Femur (tissue), 1 donor: ENCODE measurements around the gene ZACN.
"Not testable (repeated sequence)": the region's sequence is repeated elsewhere in the genome, so short reads cannot be mapped to it uniquely, and the experiment has no call there.

Source experiments
- DNase-seq: peaks from one replicate; pipeline ENCODE4 v3.0.0-alpha.2; 2017

The ZACN gene

DNA sequence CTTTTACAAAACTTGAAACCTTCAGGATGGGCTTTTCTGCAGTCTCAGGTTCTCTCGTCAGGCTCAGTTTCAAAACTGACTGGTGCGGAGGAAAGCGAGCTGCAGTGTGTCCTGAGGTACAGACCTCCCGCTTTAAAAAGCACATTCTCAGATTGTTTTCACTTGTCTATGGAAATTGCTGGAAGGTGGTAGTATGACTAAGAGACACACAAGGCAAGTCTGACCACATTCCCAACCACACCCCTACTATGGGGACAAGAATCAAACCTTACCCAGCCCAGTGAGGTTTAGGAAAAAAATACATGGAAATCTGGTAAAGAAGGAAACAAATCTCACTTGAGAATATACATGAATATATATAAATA, 24.9 kb upstream of the ZACN start:
- no peak for DNase-seq

DNA sequence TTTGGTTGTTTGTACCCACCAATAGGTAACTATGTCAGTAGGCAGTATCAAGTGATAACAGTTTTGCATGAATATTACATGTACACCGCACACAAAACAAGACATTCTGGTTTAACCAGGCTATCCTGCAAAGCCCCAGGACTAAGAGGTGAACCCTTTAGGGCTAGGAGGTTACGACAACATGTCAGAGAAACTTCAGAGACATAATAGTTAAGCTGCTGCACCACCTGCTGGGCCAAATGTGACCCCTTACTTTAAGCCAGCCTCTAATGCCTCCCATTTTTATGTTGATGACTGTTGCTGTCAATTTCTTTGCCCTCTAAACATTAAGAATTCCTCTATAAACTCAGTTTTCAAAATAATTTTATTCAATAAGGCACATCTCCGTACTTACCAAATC, 22.1 kb upstream of the ZACN start:
- no peak for DNase-seq

DNA sequence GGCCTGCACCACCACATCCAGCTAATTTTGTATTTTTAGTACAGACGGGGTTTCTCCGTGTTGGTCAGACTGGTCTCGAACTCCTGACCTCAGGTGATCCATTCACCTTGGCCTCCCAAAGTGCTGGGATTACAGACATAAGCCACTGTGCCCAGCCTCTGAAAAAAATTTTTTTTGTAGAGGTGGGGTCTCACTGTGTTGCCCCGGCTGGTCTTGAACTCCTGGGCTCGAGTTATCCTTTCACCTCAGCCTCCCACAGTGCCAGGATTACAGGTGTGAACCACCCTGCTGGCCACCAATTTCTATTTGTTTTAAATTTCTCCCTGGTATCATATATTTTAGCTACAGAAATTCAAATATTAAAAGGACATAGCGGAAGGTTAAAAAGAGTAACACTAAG, 20.7 kb upstream of the ZACN start:
- DNase-seq, result not testable (repeated sequence)

DNA sequence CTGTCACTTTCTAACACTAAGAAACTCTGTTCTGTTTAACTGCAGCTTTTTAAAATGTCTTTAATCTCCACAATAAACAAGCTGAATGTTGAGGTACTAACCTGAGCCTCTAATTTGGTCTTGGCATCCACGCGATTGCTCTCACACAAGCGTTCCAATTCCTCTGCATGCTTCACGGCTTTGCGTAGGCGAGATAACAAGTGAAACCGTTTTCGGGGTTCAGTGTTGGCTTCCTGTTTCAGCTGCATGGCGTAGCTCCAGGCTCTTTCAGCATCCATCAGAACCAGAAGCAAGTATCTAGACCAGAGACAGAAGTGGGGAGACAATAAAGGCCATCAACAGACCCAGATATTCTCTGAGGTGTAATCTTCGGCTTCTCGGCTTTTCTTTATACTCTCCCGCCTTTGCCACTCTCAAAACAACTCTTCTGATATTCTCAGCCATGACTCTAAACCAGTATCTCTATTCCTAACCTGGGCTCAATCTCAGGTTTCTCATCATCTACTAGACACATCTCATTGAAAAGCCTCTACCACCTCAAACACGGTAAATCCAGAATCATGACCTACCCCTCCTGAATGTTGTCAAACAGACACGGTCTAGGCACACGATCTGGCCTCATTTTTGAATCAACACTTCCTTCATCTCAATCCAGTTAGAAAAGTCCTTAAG, 15.0 kb upstream of the ZACN start:
- no peak for DNase-seq

DNA sequence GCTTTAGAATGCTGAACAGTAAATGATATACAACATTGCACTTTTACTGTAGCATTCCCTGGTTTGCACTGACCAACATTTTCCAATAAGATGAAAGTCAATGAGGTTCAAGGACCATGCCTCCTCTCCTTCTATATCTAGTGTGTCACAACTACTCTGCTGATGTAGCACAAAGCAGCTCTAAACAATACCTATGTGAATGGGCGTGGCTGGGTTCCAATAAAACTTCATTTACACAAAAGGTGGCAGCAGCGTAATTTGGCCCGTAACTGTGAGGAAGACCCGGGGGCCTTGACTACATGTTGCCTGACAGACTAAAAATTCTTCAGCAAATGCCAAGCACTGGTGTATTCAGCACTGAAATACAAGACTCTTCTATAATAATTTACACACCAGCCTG, 13.2 kb upstream of the ZACN start:
- DNase-seq, result no peak

DNA sequence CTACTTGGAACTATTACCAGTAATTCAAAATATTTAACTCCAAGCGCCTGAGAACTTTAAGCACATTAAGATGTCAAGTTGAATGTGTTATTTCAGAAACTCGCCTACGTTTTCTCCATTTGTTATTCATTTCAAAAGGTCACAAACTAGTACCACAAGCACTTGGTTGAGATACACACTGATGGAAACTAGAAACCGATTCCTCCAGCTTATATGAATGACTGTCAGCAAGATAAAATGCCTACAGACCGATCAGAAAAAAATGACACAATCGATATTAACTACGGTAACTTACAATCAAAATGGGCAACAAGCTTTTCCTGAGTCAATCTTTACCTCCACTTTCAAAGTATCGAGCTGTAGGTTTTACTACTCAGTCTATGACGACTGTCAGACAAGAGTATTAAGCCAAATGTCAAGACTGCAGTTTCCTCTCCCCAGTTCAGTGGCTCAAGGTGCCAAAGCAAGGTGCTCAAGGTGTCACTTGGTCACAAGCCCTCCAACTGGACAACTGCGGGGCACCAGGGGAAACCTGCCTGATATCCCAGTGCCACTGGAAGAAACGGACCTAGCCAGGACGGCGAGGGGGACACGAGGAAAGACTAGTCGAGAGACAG, 7.3 kb upstream of the ZACN start:
- DNase-seq, result no peak

DNA sequence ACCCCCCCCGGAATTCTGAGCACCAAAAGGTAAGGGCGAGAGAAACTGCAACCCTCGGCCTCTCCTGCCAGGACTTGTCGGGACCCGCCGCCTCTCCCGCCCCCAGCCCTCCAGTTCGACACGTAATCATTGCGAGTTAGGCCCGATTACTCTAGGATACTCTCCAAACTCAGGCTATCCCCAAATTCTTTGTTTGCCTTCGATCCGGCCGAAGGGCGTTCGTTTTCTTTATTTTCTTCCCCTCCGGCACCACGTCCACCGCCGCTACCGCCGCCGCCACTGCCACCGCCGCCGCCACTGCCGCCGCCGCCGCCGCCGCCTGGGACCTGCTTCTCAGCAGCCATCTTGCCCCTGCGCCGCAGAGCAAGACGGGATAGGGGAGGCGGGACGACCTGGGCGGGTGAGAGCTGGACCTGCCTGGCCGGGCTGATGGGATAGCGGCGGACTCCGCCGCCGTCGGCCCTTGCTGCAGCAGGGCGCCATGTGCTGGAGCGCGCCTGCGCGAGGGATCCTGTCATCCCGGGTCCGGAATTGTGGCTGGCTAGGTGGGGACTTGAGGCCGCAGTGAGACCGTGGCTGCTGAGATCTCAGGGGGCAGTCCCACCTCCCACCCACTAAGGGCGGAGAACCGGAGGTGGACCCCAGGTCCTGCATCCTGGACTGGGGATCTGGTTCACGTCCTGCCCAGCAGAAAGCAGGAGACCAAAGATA, 6.7 kb upstream of the ZACN start, which contains the start of gene SRP68:
SRP68 (minus strand) TSS at position 370 of the 711 bp plus-strand sequence; CDS start at position 344, 26 bp downstream.
- peak; percentile 96 for DNase-seq

DNA sequence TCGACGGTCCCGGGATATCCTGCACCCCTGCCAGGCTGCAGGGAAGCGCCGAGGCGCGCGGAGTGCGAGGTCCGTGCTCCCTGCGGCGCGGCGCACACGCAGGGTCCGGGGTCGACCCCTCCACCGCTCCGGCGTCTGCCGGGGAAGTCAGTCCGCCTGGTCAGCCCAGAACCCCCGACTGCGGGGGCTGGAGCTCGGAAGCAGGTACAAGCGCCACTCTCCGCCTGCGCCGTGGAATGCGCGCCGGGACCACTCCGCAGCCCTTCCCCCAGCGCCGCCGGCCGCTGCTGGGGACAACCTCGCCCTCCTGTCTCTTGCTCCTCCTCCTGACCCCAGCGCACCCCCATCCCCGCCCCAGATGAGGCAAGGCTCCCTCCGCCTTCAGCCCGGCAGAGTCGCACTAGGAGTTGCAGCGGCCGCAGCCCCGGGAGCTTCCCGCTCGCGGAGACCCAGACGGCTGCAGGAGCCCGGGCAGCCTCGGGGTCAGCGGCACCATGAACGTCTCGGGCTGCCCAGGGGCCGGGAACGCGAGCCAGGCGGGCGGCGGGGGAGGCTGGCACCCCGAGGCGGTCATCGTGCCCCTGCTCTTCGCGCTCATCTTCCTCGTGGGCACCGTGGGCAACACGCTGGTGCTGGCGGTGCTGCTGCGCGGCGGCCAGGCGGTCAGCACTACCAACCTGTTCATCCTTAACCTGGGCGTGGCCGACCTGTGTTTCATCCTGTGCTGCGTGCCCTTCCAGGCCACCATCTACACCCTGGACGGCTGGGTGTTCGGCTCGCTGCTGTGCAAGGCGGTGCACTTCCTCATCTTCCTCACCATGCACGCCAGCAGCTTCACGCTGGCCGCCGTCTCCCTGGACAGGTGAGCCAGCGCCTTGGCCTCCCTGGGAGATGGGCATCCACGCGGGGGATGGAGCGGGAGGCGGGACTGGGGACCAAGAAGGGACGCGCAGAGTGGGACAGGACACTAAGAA, 4.3 kb upstream of the ZACN start, which contains the start of gene GALR2:
GALR2 (plus strand) TSS at position 392 of the 974 bp plus-strand sequence; CDS start at position 495, 103 bp downstream.
- peak; percentile 26 for DNase-seq

DNA sequence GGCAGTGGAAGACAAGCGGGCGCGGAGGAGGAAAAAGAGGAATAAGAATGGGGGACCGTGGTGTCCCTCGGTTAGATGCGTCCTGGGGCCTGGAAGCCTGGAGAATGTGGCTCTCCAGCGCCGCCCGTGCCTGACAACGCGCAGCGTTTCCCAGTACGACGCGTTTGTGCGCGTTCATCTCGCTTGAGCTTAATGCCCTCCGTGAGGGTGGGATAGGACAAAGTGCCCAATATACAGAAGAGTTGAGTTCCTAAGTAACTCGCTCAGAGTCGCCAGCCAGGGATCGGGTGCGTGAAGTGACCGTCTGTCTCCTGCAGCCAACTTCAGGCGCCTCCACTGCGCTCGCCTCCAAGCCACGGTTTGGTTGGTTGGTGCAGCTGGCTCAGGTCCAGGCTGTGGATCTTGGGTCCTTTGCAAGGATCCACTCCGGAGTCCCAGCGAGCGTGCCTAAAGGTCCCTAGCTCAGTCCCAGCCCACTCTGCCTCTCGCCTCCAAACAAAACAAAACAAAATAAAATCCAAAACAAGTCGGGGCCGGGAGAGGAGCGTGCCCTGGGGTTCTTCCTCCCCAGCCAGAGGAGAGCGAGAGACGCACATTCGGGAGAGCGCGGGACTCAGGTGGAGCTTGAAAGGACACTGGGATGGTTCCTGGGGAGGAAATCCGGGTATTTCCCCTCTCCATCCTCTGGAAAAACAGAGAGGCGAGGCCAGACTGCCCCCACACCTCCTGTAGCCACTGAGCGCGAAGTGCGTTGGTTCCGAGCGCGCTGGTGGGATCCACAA, 3.4 kb upstream of the ZACN start:
- peak; percentile 19 for DNase-seq

DNA sequence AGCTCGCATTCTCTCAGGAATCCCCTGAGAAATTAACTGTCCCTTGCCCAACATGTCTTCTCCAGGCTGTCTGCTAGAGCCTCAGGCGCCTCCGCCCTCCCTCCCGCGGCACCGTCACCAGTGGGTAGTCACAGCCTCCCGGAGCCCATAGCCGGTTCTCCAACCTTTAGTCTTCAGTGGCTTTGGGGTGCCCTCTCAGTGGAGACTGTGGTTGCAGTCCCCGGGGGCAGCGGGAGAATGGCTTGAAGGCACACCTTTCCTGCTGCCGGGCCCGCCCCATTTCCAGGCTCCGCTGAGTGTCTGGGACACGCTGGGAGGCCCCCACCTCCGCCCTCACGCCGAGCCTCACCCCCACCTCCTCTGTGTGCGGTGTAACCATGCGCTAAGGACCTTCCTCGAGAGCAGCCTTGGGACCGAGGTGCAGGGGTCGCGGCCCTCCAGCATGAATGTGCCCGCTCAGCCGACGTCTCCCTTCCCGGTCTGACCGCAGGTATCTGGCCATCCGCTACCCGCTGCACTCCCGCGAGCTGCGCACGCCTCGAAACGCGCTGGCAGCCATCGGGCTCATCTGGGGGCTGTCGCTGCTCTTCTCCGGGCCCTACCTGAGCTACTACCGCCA, 2.7 kb upstream of the ZACN start:
- peak; percentile 23 for DNase-seq

DNA sequence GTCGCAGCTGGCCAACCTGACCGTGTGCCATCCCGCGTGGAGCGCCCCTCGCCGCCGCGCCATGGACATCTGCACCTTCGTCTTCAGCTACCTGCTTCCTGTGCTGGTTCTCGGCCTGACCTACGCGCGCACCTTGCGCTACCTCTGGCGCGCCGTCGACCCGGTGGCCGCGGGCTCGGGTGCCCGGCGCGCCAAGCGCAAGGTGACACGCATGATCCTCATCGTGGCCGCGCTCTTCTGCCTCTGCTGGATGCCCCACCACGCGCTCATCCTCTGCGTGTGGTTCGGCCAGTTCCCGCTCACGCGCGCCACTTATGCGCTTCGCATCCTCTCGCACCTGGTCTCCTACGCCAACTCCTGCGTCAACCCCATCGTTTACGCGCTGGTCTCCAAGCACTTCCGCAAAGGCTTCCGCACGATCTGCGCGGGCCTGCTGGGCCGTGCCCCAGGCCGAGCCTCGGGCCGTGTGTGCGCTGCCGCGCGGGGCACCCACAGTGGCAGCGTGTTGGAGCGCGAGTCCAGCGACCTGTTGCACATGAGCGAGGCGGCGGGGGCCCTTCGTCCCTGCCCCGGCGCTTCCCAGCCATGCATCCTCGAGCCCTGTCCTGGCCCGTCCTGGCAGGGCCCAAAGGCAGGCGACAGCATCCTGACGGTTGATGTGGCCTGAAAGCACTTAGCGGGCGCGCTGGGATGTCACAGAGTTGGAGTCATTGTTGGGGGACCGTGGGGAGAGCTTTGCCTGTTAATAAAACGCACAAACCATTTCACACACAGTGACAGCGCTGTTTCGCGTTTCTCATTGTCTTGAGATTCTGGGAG, 2.0 kb upstream of the ZACN start:
- peak; percentile 29 for DNase-seq

DNA sequence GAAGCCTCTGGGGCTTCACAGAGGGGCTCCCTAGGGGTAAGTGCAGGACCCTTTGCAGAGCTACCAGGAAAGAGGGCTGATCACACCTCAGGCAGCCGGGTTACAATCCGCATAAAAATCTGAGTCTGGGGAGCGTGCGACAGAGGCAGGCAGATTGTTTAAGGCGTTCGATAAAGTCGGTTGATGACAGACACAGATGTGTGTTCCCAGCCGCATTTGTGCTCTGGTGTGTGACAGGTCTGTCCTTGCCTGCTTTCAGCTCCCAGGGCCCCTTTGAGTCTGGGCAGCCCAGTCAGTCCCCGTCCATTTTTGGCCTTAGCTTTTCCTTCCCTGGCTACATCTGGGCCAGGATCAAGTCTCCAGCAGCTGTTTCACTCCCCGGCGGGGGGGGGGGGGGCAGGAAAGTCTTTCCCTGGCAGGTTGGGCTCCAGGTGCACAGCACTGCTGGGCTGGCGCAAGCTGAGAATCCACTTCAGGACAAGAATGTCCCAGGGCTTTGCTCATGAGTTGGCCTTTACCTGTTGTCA, 1.3 kb upstream of the ZACN start:
- peak; percentile 44 for DNase-seq

DNA sequence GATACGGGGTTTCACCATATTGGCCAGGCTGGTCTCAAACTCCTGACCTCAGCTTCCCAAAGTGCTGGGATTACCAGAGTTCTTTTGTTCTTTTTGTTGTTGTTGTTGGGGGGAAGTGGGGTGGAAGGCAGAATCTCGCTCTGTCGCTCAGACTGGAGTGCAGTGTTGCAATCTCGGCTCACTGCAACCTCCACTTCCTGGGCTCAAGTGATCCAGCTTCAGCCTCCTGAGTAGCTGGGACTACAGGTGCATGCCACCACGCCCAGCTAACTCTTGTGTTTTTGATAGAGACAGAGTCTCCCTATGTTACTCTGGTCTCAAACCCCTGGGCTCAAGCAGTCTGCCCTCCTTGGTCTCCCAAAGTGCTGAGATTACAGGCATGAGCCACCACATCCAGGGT, 612 bp upstream of the ZACN start:
- DNase-seq, result not testable (repeated sequence)

DNA sequence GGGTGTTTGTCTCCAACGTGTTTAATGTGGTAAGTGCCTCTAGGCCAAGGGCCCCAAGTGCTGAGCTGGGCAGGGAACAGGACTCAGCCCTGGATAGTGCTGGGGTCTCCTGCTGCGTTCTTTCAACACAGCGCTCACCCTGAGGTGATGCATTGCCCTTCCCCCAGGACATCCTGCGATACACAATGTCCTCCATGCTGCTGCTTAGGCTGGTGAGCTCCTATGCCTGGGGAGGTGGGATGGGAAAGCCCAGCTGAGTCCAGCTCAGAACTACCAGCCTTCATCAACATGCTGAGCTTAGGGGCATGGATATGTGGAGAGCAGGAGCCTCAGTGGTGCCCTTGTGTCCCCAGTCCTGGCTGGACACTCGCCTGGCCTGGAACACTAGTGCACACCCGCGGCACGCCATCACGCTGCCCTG, 563 bp downstream of the ZACN start:
- peak; percentile 24 for DNase-seq

DNA sequence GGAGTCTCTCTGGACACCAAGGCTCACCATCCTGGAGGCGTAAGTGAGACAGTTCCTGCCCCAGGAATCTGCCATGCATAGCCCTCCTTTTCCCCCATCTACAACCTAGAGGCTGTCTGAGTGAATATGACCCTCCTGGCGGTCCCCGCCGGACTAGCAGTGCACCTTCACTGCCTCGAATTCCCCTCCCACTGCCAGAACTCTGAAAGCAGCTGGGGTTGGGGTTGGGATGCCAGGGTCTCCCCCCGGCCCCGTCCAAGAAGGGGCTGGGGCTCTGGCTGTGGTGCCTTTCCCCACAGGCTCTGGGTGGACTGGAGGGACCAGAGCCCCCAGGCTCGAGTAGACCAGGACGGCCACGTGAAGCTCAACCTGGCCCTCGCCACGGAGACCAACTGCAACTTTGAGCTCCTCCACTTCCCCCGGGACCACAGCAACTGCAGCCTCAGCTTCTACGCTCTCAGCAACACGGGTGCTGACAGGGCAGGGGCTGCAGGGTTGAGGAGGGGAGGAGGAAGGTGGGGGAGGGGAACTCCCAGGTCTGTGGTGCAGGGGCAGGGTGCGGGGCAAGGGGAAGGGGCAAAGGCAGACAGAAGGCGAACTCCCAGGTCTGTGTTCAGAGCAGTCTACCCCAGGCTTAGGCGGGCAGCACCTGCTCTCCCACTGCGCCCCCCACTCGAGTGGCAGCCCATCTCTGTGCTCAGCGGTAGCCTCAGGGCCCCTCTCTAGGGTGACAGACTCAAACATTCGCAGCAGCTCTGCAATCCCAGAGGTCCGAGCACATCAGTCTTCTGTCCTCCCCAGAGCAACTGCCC, 1.2 kb downstream of the ZACN start:
- DNase-seq, result peak; percentile 43

DNA sequence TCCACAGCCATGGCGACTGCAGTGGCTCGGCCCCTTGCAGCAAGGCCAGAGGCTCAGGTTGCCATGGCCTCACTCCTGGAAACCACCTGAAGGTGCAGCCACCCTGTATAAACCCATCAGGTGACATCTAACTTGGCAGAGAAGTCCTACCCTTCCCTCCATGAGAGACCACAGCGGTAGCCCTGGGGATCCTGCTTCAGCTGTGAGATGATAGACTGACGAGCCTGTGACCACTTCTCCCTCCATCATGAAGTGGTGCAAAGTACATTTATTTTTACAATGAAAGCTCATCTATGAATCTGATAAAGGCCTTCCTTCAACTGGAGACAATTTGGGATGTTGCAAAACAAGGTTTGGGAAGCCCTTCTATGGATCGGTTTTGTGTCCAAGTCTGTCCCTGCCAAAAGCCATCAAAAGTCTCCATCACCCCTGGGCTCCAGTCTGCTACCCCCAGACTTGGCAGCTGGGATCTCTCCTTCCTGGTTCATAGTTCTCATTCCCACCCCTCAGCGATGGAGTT, 1.8 kb downstream of the ZACN start:
- no peak for DNase-seq

DNA sequence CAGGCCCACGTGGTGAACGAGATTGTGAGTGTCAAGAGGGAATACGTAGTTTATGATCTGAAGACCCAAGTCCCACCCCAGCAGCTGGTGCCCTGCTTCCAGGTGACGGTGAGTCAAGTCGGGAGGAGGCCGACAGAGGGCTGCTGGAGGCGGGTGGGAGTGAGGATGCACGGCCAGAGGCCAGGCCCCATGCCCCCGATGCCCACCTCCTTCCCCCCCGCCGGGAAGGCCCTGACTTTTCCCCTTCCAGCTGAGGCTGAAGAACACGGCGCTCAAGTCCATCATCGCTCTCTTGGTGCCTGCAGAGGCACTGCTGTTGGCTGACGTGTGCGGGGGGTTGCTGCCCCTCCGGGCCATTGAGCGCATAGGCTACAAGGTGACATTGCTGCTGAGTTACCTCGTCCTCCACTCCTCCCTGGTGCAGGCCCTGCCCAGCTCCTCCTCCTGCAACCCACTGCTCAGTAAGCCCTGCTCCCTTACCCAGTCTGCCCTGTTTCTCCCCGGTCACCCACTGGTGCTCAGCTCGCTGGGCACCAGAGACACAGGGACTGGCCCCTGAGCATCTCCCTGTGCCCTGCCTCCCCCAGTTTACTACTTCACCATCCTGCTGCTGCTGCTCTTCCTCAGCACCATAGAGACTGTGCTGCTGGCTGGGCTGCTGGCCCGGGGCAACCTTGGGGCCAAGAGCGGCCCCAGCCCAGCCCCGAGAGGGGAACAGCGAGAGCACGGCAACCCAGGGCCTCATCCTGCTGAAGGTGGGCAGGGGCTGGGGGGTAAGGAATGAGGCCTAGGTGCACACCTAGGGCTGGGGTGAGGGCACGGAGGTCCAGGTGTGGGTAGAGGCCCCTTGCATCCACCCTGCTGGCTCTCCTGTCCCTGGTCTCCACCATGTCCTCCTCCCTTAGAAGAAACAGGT, 2.6 kb downstream of the ZACN start:
- peak; percentile 19 for DNase-seq
